Natural killer cell (primary cell): Measurements from ENCODE around the gene VTCN1. TPM values are rescaled to one million over a fixed set of nuclear protein-coding genes. Genes with fewer than 3 reads are reported as not detected.

Experiments
- ATAC-seq, 3 donors: fragments of 150-1000 bp in 2 of 3; fragments of 200-7000 bp in 1 of 3; cut with Tn5 transposase; 1 replicate in 1 of 3; 2 replicates in 2 of 3; pipeline ENCODE4 v1.10.0; 2021; ENCODE audit warnings: mild to moderate bottlenecking in 2 of 3, moderate library complexity in 2 of 3
- DNase-seq, 2 donors: peaks; one replicate each; pipeline versions ENCODE4 v3.0.0 to v3.0.0-alpha.2; 2013 to 2021; ENCODE audit warnings: mixed read lengths in 1 of 2
- H3K27ac ChIP-seq: one replicate; pipeline ENCODE4 v1.5.1; 2013; ENCODE audit warnings: mild to moderate bottlenecking, low read length
- H3K27me3 ChIP-seq: one replicate; pipeline ENCODE4 v1.6.1; 2013; ENCODE audit warnings: low read length; ENCODE audit not compliant: control insufficient read depth, insufficient read depth
- H3K36me3 ChIP-seq: one replicate; pipeline ENCODE4 v1.6.1; 2013; ENCODE audit warnings: low read length; ENCODE audit not compliant: control insufficient read depth, insufficient read depth
- H3K4me1 ChIP-seq: one replicate; pipeline ENCODE4 v1.6.1; 2013; ENCODE audit warnings: low read length; ENCODE audit not compliant: control insufficient read depth, insufficient read depth
- H3K4me3 ChIP-seq: one replicate; pipeline ENCODE4 v1.5.1; 2013; ENCODE audit warnings: low read length
- H3K9me3 ChIP-seq: one replicate; pipeline ENCODE4 v1.6.1; 2013; ENCODE audit warnings: low read length; ENCODE audit not compliant: control insufficient read depth, insufficient read depth
- H3K27ac Mint-ChIP-seq, 2 donors: one replicate each; pipeline ENCODE4 v1.8.0; 2022; ENCODE audit warnings: mild to moderate bottlenecking in 2 of 2, mixed read lengths in 2 of 2, moderate library complexity in 1 of 2
- H3K27me3 Mint-ChIP-seq, 2 donors: one replicate each; pipeline ENCODE4 v1.8.0; 2022; ENCODE audit warnings: low read depth in 2 of 2, mixed read lengths in 2 of 2
- H3K36me3 Mint-ChIP-seq: one replicate; pipeline ENCODE4 v1.8.0; 2022; ENCODE audit warnings: mixed read lengths
- H3K4me1 Mint-ChIP-seq, 2 donors: one replicate each; pipeline ENCODE4 v1.8.0; 2022; ENCODE audit warnings: mixed read lengths in 2 of 2
- H3K4me3 Mint-ChIP-seq: one replicate; pipeline ENCODE4 v1.8.0; 2022; ENCODE audit warnings: mild to moderate bottlenecking, moderate library complexity, mixed read lengths
- H3K9me3 Mint-ChIP-seq, 2 donors: one replicate each; pipeline ENCODE4 v1.8.0; 2022; ENCODE audit warnings: mixed read lengths in 2 of 2
- WGBS: methylation state at CpG from one replicate; pipeline ENCODE4 v1.1.7; 2013; ENCODE audit warnings: missing lambda C conversion rate; ENCODE audit not compliant: insufficient coverage; 5-methylcytosine and 5-hydroxymethylcytosine counted together
- intact Hi-C: fragments of 100-400 bp; cut with micrococcal nuclease; formaldehyde crosslinking; loops from one replicate; pipeline ENCODE4 v1.14.2; 2022
- total RNA-seq, 4 donors: library from RNA; stranded (reverse); fragments of 120-200 nt in 1 of 4; gene quantifications; one replicate each; pipeline versions ENCODE4 v1.2.3 to v1.2.4, GENCODE V29; 2013 to 2022
- TF ChIP-seq, protein P1 (sequence below): fragments of 200-600 bp; IDR thresholded peaks from one replicate; pipeline ENCODE4 v1.8.0; 2022; ENCODE audit warnings: antibody characterized with exemption

Gene VTCN1
- total RNA-seq, 3 donors from 2014 or later (not counting 1 experiment from before 2014, with no cell fraction given) = not detected

DNA sequence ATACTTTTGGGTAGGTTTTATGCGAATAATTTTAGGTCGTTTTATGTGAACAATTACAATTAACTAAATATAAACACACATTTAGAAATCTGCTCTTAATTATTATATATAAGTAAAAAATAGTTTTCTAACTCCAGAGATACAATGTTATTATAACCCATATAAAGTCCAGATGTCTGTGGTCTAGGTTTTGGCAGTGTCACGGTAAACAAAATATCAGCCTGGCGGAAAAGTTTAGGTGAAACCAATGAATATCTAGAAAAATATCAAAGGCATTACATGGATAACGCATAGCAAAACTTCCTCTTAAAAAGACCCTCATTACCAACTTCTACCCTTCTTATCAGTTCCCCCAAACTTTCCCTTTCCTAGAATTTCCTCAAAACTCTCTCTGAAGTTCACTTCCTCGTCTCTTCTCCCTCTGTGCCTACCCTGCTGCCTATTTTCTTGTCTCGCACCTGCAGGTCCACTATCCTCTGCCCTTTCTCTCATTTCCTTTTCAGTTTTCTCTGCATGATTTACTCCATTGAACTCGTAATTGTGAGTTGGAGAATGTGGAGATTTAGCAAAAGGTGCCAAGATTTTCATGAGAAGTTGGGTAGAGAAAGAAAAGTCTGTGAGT lies 21.8 kb downstream of the VTCN1 start:
- H3K4me1 ChIP-seq = no peaks in the 10 kb centered on the region
- no peaks in the 10 kb centered on the region for H3K27me3 ChIP-seq
- no peaks in the 10 kb centered on the region for H3K9me3 ChIP-seq
- WGBS = 36% methylated on average over 6 of the region's 8 CpGs
- TF ChIP-seq, protein P1, sequence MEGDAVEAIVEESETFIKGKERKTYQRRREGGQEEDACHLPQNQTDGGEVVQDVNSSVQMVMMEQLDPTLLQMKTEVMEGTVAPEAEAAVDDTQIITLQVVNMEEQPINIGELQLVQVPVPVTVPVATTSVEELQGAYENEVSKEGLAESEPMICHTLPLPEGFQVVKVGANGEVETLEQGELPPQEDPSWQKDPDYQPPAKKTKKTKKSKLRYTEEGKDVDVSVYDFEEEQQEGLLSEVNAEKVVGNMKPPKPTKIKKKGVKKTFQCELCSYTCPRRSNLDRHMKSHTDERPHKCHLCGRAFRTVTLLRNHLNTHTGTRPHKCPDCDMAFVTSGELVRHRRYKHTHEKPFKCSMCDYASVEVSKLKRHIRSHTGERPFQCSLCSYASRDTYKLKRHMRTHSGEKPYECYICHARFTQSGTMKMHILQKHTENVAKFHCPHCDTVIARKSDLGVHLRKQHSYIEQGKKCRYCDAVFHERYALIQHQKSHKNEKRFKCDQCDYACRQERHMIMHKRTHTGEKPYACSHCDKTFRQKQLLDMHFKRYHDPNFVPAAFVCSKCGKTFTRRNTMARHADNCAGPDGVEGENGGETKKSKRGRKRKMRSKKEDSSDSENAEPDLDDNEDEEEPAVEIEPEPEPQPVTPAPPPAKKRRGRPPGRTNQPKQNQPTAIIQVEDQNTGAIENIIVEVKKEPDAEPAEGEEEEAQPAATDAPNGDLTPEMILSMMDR = no peak
- no peak for ATAC-seq
- H3K27me3 Mint-ChIP-seq = peaks cover 8 to 24% of the 10 kb centered on the region in 2 donors
- H3K36me3 Mint-ChIP-seq = no peaks in the 10 kb centered on the region
- no peak overlapping the region for H3K4me3 ChIP-seq
- DNase-seq = no peak
- H3K4me1 Mint-ChIP-seq = no peaks in the 10 kb centered on the region
- H3K4me3 Mint-ChIP-seq = no peak overlapping the region
- H3K9me3 Mint-ChIP-seq = peaks cover 0 to 4% of the 10 kb centered on the region in 2 donors
- intact Hi-C loops = no loop called here
- H3K36me3 ChIP-seq = no peaks in the 10 kb centered on the region
- no peak overlapping the region for H3K27ac ChIP-seq
- no peak overlapping the region for H3K27ac Mint-ChIP-seq

GRCh38 chr1:117188170-117188815 lies 22.4 kb downstream of the VTCN1 start:
- Histone ChIP-seq H3K4me3 (no peak overlapping the region), H3K36me3 (no peaks in the 10 kb centered on the region), H3K4me1 (no peaks in the 10 kb centered on the region), H3K27me3 (no peaks in the 10 kb centered on the region), H3K9me3 (no peaks in the 10 kb centered on the region), H3K27ac (no peak overlapping the region)
- WGBS = 90% methylated on average over 4 of the region's 5 CpGs
- Mint-ChIP-seq H3K36me3 (no peaks in the 10 kb centered on the region), H3K27ac (no peak overlapping the region), H3K4me3 (no peak overlapping the region), H3K9me3 (peaks cover 0 to 4% of the 10 kb centered on the region in 2 donors), H3K27me3 (peaks cover 8 to 24% of the 10 kb centered on the region in 2 donors), H3K4me1 (no peaks in the 10 kb centered on the region)
- TF ChIP-seq, protein P1 = no peak
- intact Hi-C loops = no loop called here
- no peak for ATAC-seq
- no peak for DNase-seq

DNA sequence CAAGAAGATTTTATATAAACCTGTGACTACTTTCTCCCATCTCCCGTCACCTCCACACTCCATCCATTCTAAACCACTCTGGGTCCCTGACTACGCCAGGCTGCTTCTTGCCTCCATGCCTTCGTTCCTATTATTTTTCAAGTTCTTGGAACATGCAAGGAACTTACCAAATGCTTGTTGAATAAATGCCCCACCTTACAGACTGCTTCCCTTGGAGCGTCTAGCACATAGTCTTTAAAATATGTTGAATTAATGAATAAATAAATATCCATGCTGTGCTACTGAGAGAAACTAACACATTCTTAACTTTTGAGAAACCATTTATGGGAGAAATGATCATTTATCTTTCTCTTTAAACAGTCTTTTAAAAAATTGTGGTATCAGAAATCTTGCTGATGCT lies 27.6 kb downstream of the VTCN1 start:
- H3K4me3 ChIP-seq = no peak overlapping the region
- H3K27me3 ChIP-seq = no peaks in the 10 kb centered on the region
- Mint-ChIP-seq H3K36me3 (no peaks in the 10 kb centered on the region), H3K4me1 (no peaks in the 10 kb centered on the region), H3K27me3 (peaks cover 5 to 9% of the 10 kb centered on the region in 2 donors), H3K4me3 (no peak overlapping the region), H3K27ac (no peak overlapping the region), H3K9me3 (no peaks in the 10 kb centered on the region)
- TF ChIP-seq, protein P1 = no peak
- DNase-seq (no peak), ATAC-seq (no peak)
- no peaks in the 10 kb centered on the region for H3K4me1 ChIP-seq
- H3K9me3 ChIP-seq = no peaks in the 10 kb centered on the region
- intact Hi-C loops = no loop called here
- 88% methylated on average over 3 of the region's 4 CpGs for WGBS
- H3K36me3 ChIP-seq = no peaks in the 10 kb centered on the region
- no peak overlapping the region for H3K27ac ChIP-seq
